Measurements from ENCODE around the gene KRT9.

KRT9 gene

DNA sequence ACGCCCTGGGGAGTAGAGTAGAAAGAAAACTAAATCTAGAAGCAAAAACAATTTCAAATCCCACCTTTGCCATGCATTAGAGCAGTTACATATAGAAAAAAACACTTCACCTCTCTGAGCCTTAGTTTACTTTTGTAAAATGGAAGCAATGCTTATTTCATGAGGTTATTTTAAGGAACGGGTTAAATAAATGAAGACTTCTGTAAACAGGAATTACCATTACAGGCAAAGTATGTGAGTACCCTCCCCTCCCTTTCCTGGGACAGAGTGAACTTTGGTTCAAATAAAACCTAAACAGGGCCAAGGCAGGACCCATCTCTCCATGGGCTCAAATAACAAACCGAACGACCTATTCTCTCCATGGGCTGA lies 48.6 kb downstream of the KRT9 start:
- DNase-seq, result no peak

DNA sequence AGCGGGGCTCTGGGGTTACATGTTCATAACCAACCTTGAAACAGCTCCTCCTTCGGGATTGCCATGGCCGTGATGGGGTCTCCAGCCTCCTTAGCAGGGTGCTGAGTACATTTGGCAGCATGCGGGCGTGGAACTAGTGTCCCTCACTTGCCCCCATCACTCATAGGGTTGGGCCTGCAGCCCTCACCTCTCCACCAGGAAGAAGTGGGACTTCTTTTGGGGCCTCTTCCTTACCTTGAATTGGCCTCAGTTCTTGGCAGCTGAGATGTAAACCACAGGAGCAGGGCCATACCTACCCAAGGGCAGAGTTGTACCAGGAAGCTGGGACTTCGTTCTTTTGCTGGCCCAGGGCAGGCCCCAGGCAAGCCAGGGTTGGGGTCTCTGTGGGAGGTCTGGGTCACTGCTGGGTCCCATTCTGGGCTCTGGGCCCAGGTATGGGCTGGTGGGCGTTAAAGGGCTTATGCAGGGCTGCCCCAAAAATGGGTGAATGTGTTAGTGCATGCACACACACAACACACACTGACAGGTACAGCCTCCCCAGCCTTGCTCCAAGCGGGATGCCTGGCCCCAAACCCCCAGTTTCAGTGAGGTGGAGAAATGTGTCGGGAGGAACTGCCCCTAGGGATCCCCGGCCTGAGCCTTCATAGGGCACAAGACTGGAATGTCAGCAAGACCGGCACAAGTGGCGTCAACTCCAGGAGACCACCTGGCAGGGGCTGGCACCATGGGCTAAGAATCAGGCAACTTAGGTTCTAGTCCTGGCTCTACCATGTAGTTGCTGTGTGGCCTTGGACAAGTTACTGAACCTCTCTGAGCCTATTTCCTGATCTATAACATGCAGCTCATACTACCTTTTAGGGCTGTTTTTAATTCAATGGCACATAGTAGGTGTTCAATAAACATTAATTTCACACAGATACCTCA lies 49.3 kb downstream of the KRT9 start:
- DNase-seq, result no peak

DNA sequence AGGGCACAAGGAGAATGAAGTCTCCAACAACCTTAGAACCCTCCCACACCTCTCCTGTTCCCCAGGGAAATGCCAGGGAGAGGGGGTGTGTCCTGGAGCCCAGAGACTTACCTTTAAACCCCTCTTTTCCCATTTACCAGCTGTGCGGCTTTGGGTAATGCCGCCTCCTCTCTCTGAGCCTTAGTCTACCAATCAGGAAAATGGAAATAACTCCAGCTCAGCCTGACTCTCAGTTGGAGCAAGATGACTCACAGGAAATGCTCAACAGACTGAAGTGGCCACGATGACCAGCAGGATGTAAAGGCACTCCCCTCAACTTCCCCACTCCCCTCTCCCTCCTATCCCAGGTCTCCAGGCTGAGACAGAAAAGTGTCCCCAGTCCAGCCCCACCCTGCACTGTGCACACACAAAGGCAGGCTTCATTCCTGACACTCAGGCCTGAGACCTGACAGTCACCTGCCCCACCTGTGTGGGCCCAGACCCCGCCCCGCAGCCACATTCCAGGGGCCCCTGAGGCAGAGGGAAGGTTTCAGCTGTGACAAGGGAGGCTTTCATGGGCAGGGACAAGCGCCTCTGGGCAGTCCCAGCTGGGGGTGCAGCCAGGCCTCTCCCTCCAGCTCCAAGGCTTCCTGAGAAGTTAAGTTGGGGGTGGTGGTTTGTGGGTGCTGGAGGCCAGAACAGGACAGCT lies 50.1 kb downstream of the KRT9 start:
- no peak for DNase-seq

- DNase-seq, result no peak
These were observed 50.9 kb downstream of the KRT9 start for GRCh38 chr17:41520821-41521521.

- no peak for DNase-seq
These were observed 52.2 kb downstream of the KRT9 start for GRCh38 chr17:41519501-41520224.

GRCh38 chr17:41518789-41519449 lies 52.9 kb downstream of the KRT9 start, which contains the start of gene KRT15:
Gene KRT15 (minus strand): TSS chr17:41518890. CDS start chr17:41518827, 63 bp downstream.
- no peak for DNase-seq

DNA sequence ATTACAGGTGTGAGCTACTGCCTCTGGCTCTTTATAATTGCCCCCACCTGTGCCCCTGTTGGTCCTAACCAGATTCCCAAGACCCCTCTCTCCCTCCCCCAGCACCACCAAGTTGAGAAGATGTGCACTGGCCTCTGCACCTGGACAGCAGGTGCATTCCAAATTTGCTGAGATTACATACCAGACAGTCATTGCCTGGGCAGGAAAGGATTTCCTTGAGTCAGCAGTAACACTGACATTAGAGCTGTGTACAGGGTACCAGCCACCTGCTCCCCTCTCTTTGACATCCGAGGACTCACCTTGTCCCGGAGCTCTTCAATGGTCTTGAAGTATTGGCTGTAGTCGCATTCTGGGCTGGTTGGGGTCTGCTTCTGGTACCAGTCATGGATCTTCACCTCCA lies 53.8 kb downstream of the KRT9 start:
- DNase-seq, result no peak

GRCh38 chr17:41516830-41517283 lies 55.0 kb downstream of the KRT9 start:
- no peak for DNase-seq

DNA sequence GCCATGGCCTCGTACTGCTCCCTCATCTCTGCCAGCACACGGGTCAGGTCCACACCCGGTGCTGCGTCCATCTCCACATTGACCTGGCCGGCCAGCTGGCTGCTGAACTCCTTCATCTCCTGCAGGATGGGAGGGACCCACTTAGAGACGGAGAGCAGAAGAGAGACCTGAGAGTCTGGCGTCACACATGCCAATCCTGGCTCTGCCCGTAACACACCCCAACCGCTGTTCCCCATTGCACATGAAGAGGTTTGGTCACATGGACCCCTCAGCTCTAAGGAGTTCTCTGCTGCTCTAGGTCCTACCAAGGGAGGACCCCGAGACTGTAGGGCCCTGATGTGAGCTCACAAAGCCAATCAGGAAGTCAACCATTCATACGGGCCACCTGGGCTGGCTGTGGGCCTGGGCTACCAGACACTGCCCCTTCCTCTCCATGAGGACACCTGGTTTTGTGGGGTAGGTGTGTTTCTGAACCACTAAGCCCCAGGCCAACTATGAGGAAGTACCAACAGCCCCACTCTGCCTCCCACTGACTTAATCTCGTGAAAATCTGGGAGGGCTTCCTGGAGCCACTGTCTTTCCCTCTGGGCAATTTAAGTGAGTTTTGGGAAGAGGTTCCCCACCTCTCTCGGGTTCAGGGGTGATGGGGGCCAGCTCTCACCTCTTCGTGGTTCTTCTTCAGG lies 55.6 kb downstream of the KRT9 start:
- DNase-seq, result no peak
